Motor neuron (in vitro differentiated cells): ENCODE measurements around the gene SLC25A26. TPM values are rescaled to one million over a fixed set of nuclear protein-coding genes. Genes with fewer than 3 reads are reported as not detected.

ENCODE experiments used
- ATAC-seq, 8 experiments: fragments of 200-7000 bp; cut with Tn5 transposase; replicated peaks in 6 of 8; 2 replicates each; pipeline ENCODE4 v1.8.0; 2021; ENCODE audit warnings: mild to moderate bottlenecking in 8 of 8, moderate library complexity in 8 of 8
- H3K27ac ChIP-seq, 2 donors: fragments of 250-450 bp; sonication (Bioruptor Pico); 2 replicates each; pipeline ENCODE4 v1.9.0; 2021; ENCODE audit warnings: antibody characterized with exemption in 2 of 2, mild to moderate bottlenecking in 2 of 2, moderate library complexity in 1 of 2
- H3K4me1 ChIP-seq, 2 donors: fragments of 250-450 bp; sonication (Bioruptor Pico); replicated peaks in 1 of 2; 2 replicates each; pipeline ENCODE4 v1.6.1; 2021; ENCODE audit warnings: antibody characterized with exemption in 2 of 2, mild to moderate bottlenecking in 2 of 2, moderate library complexity in 1 of 2
- H3K4me3 ChIP-seq, 5 donors: fragments of 250-450 bp; sonication (Bioruptor Pico); 2 replicates each; pipeline ENCODE4 v1.9.0; 2021; ENCODE audit warnings: antibody characterized with exemption in 5 of 5, mild to moderate bottlenecking in 5 of 5, moderate library complexity in 4 of 5
- WGBS, 10 experiments: fragments of 450-650 bp; shearing (Covaris generic); methylation state at CpG; one replicate each; pipeline ENCODE4 v1.0.0; 2022; 5-methylcytosine and 5-hydroxymethylcytosine counted together
- in situ Hi-C, 9 experiments: fragments of 400-800 bp; cut with MboI; loops; one replicate each; pipeline ENCODE4 v1.15.0; 2021; ENCODE audit warnings: low sequenced_read_pairs in 9 of 9, low pct_unique_long_range_greater_than_20kb in 2 of 9; ENCODE audit not compliant: unreplicated experiment in 9 of 9
- total RNA-seq, 8 experiments: library from RNA; unstranded; fragments of 300-600 nt; gene quantifications; 2 replicates each; pipeline versions ENCODE4 v1.2.3 to v1.2.4, GENCODE V29; 2022

Gene SLC25A26
- total RNA-seq, 8 experiments from 2014 or later: 13.7 to 26.7 (median 19.4) TPM

- Histone ChIP-seq H3K4me1 (no peaks in the 10 kb centered on the region), H3K4me3 (no peak overlapping the region), H3K27ac (no peak overlapping the region)
- 14 to 100% (median 72%) methylated on average over 1 to 4 of the region's 4 CpGs; no CpG with 5 or more reads in 3 of the 10 experiments for WGBS, 10 experiments
- no peak for ATAC-seq
- in situ Hi-C loops: no loop called here
Measured at GRCh38 chr3:66229931-66230330, 9.1 kb downstream of the SLC25A26 start.

- Histone ChIP-seq H3K4me1 (no peaks in the 10 kb centered on the region), H3K4me3 (no peak overlapping the region), H3K27ac (no peak overlapping the region)
- no peak for ATAC-seq
- in situ Hi-C loops: no loop called here
- 58 to 96% (median 88%) methylated on average over 2 to 4 of the region's 4 CpGs for WGBS, 10 experiments
Measured at GRCh38 chr3:66233033-66233432, 12.2 kb downstream of the SLC25A26 start.

GRCh38 chr3:66236281-66236680, 15.5 kb downstream of the SLC25A26 start:
- H3K27ac ChIP-seq: no peak overlapping the region
- WGBS, 10 experiments: 45 to 93% (median 74%) methylated on average over 3 to 5 of the region's 5 CpGs
- H3K4me1 ChIP-seq: no peaks in the 10 kb centered on the region
- no peak for ATAC-seq
- H3K4me3 ChIP-seq: no peak overlapping the region
- in situ Hi-C loops: no loop called here

- Histone ChIP-seq H3K27ac (no peak overlapping the region), H3K4me3 (no peak overlapping the region), H3K4me1 (no peaks in the 10 kb centered on the region)
- peak in 2 of 8 experiments; percentile 43 to 72 for ATAC-seq
- WGBS, 10 experiments: 72 to 100% (median 84%) methylated on average over 1 to 3 of the region's 3 CpGs; no CpG with 5 or more reads in 1 of the 10 experiments
- in situ Hi-C loops: no loop called here
Measured at GRCh38 chr3:66237552-66237951, 16.8 kb downstream of the SLC25A26 start.

- in situ Hi-C loops: no loop called here
- Histone ChIP-seq H3K27ac (no peak overlapping the region), H3K4me3 (no peak overlapping the region), H3K4me1 (no peaks in the 10 kb centered on the region)
- WGBS, 10 experiments: 50 to 100% (median 92%) methylated on average over 1 to 2 of the region's 2 CpGs
- ATAC-seq: no peak
Measured at GRCh38 chr3:66239513-66240123, 18.8 kb downstream of the SLC25A26 start.

- no peaks in the 10 kb centered on the region for H3K4me1 ChIP-seq
- in situ Hi-C loops: no loop called here
- WGBS, 10 experiments: 81 to 100% (median 100%) methylated on average over 1 to 3 of the region's 3 CpGs; no CpG with 5 or more reads in 1 of the 10 experiments
- no peak overlapping the region for H3K27ac ChIP-seq
- H3K4me3 ChIP-seq: no peak overlapping the region
- ATAC-seq: no peak
Measured at GRCh38 chr3:66241466-66241865, 20.7 kb downstream of the SLC25A26 start.

GRCh38 chr3:66242788-66243464, 22.1 kb downstream of the SLC25A26 start:
- Histone ChIP-seq H3K4me3 (no peak overlapping the region), H3K4me1 (no peaks in the 10 kb centered on the region), H3K27ac (no peak overlapping the region)
- WGBS, 10 experiments: 68 to 100% (median 94%) methylated on average over 2 to 3 of the region's 3 CpGs
- in situ Hi-C loops: no loop called here
- ATAC-seq: no peak

- no peak for ATAC-seq
- H3K4me1 ChIP-seq: no peaks in the 10 kb centered on the region
- 67 to 100% (median 100%) methylated on average over 1 to 2 of the region's 2 CpGs; no CpG with 5 or more reads in 1 of the 10 experiments for whole genome bisulfite sequencing, 10 experiments
- no peak overlapping the region for H3K4me3 ChIP-seq
- no peak overlapping the region for H3K27ac ChIP-seq
- in situ Hi-C loops: no loop called here
Measured at GRCh38 chr3:66248641-66249040, 27.8 kb downstream of the SLC25A26 start.

- H3K4me3 ChIP-seq: no peak overlapping the region
- peak in 3 of 8 experiments; percentile 31 to 40 (median 31) for ATAC-seq
- H3K4me1 ChIP-seq: no peaks in the 10 kb centered on the region
- WGBS, 10 experiments: 32 to 82% (median 49%) methylated on average over 2 to 6 of the region's 6 CpGs
- in situ Hi-C loops: loop anchor here in 2 of 9 experiments (10.0 to 25.0 kb wide), 2 partner anchors 558 to 561 kb away; no protein-coding TSS in a partner anchor
- H3K27ac ChIP-seq: no peak overlapping the region
Measured at GRCh38 chr3:66253790-66254620, 33.2 kb downstream of the SLC25A26 start.

- 76 to 100% (median 88%) methylated on average over 2 to 3 of the region's 3 CpGs for WGBS, 10 experiments
- Histone ChIP-seq H3K4me3 (no peak overlapping the region), H3K27ac (no peak overlapping the region), H3K4me1 (no peaks in the 10 kb centered on the region)
- in situ Hi-C loops: loop anchor here in 2 of 9 experiments (10.0 to 25.0 kb wide), 2 partner anchors 556 to 559 kb away; no protein-coding TSS in a partner anchor
- no peak for ATAC-seq
Measured at GRCh38 chr3:66255865-66256264, 35.1 kb downstream of the SLC25A26 start.

- Histone ChIP-seq H3K27ac (no peak overlapping the region), H3K4me1 (no peaks in the 10 kb centered on the region), H3K4me3 (no peak overlapping the region)
- ATAC-seq: no peak
- in situ Hi-C loops: loop anchor here in 2 of 9 experiments (10.0 to 25.0 kb wide), 2 partner anchors 555 to 558 kb away; no protein-coding TSS in a partner anchor
- 21 to 100% (median 89%) methylated on average over 1 to 2 of the region's 2 CpGs for WGBS, 10 experiments
Measured at GRCh38 chr3:66256806-66257205, 36.0 kb downstream of the SLC25A26 start.

GRCh38 chr3:66259566-66260255, 38.9 kb downstream of the SLC25A26 start:
- Histone ChIP-seq H3K4me1 (no peaks in the 10 kb centered on the region), H3K4me3 (no peak overlapping the region), H3K27ac (no peak overlapping the region)
- ATAC-seq: no peak
- in situ Hi-C loops: loop anchor here in 2 of 9 experiments (10.0 to 25.0 kb wide), 2 partner anchors 553 to 555 kb away; no protein-coding TSS in a partner anchor
- WGBS, 10 experiments: 77 to 100% (median 93%) methylated on average over 1 to 7 of the region's 9 CpGs
